HCT116 (cell line): ENCODE results near the gene TMEM119. TPM values are rescaled to one million over a fixed set of nuclear protein-coding genes. Genes with fewer than 3 reads are reported as not detected.

Source experiments
- ATAC-seq: fragments of 200-7000 bp; cut with Tn5 transposase; 2 replicates; pipeline ENCODE4 v1.9.1; 2020; ENCODE audit warnings: mild to moderate bottlenecking, moderate library complexity
- BruUV-seq: library from RNA; stranded (reverse); fragments of 400-500 nt; replicated peaks from 2 replicates; lab custom pipeline; 2021; lab: Mats Ljungman, UMichigan
- CTCF ChIA-PET: fragments of 300-600 bp; sonication (Branson Sonifier 250); formaldehyde crosslinking; loops from one replicate; lab custom pipeline; 2021; ENCODE audit warnings: antibody characterized with exemption; lab: Charles Lee
- POLR2A ChIA-PET: fragments of 300-600, 350-600 bp; sonication (Branson Sonifier 250); formaldehyde crosslinking; loops from one replicate; lab custom pipeline; 2021; ENCODE audit warnings: antibody characterized with exemption; lab: Charles Lee
- RAD21 ChIA-PET, 2 experiments: fragments of 300-600 bp; sonication (Branson Sonifier 250); formaldehyde crosslinking; loops; one replicate each; lab custom pipeline; 2023; ENCODE audit warnings: low total read pairs in 2 of 2; ENCODE audit not compliant: uncharacterized antibody in 2 of 2, unreplicated experiment in 2 of 2, low non-redundant PET in 1 of 2; lab: Charles Lee
- DNase-seq: peaks from one replicate; pipeline ENCODE4 v3.0.0-alpha.2; 2010; ENCODE audit warnings: low read depth, low spot score
- H2AFZ ChIP-seq: fragments of 200-600 bp; shearing (Covaris generic), sonication (generic); 2 replicates; pipeline ENCODE4 v1.6.1; 2017; ENCODE audit warnings: low read depth, mixed run types, mixed read lengths, antibody characterized with exemption, low read length; ENCODE audit not compliant: poor library complexity, severe bottlenecking
- H3K27ac ChIP-seq: 2 replicates; pipeline ENCODE4 v1.5.1; 2012; ENCODE audit warnings: low read depth, low read length
- H3K27me3 ChIP-seq: fragments of 200-600 bp; sonication (generic); 2 replicates; pipeline ENCODE4 v1.6.1; 2016; ENCODE audit warnings: mixed run types, low read length, mixed read lengths; ENCODE audit not compliant: insufficient read depth
- H3K36me3 ChIP-seq, 2 experiments: fragments of 200-500 bp in 1 of 2; fragments of 200-600 bp in 1 of 2; sonication (Bioruptor generic) in 1 of 2; sonication (generic) in 1 of 2; 2 replicates each; pipeline versions ENCODE4 v1.5.1 to v1.6.1; 2014 to 2016; ENCODE audit warnings: low read length in 2 of 2, inconsistent platforms in 1 of 2, mixed read lengths in 1 of 2, mixed run types in 1 of 2; ENCODE audit not compliant: insufficient read depth in 2 of 2, control insufficient read depth in 1 of 2
- H3K4me1 ChIP-seq, 2 experiments: fragments of 200-600 bp in 1 of 2; sonication (generic) in 1 of 2; 2 replicates each; pipeline versions ENCODE4 v1.5.1 to v1.6.1; 2012 to 2017; ENCODE audit warnings: low read length in 2 of 2, inconsistent platforms in 1 of 2, mild to moderate bottlenecking in 1 of 2, mixed read lengths in 1 of 2, mixed run types in 1 of 2, moderate library complexity in 1 of 2; ENCODE audit not compliant: insufficient read depth in 2 of 2, control insufficient read depth in 1 of 2
- H3K4me2 ChIP-seq: fragments of 200-600 bp; sonication (generic); 2 replicates; pipeline ENCODE4 v1.6.1; 2017; ENCODE audit warnings: mixed run types, low read length, mixed read lengths
- H3K4me3 ChIP-seq, 2 experiments: fragments of 200-600 bp in 1 of 2; sonication (generic) in 1 of 2; replicated peaks in 1 of 2; 2 replicates each; pipeline ENCODE4 v1.5.1; 2011 to 2016; ENCODE audit warnings: low read length in 2 of 2, control low read depth in 1 of 2, low read depth in 1 of 2, mild to moderate bottlenecking in 1 of 2, mixed read lengths in 1 of 2, mixed run types in 1 of 2
- H3K79me2 ChIP-seq: fragments of 200-600 bp; sonication (generic); 2 replicates; pipeline ENCODE4 v1.6.1; 2017; ENCODE audit warnings: mild to moderate bottlenecking, mixed run types, low read length, moderate library complexity, mixed read lengths; ENCODE audit not compliant: insufficient read depth
- H3K9ac ChIP-seq: fragments of 200-600 bp; sonication (generic); 2 replicates; pipeline ENCODE4 v1.6.1; 2016; ENCODE audit warnings: low read length, mixed read lengths
- H3K9me2 ChIP-seq: fragments of 200-600 bp; sonication (generic), shearing (Covaris generic); 2 replicates; pipeline ENCODE4 v1.6.1; 2017; ENCODE audit warnings: mixed run types, mild to moderate bottlenecking, moderate library complexity; ENCODE audit not compliant: insufficient read depth
- H3K9me3 ChIP-seq, 2 experiments: fragments of 200-500 bp in 1 of 2; fragments of 200-600 bp in 1 of 2; sonication (Bioruptor generic) in 1 of 2; sonication (generic) in 1 of 2; 2 replicates each; pipeline ENCODE4 v1.6.1; 2014 to 2017; ENCODE audit warnings: low read length in 2 of 2, mixed read lengths in 2 of 2, inconsistent platforms in 1 of 2, low read depth in 1 of 2, mild to moderate bottlenecking in 1 of 2, mixed run types in 1 of 2, moderate library complexity in 1 of 2; ENCODE audit not compliant: control insufficient read depth in 1 of 2, insufficient read depth in 1 of 2
- H4K20me1 ChIP-seq: fragments of 200-600 bp; sonication (generic), shearing (Covaris generic); 2 replicates; pipeline ENCODE4 v1.6.1; 2017; ENCODE audit warnings: mixed run types, mild to moderate bottlenecking, moderate library complexity; ENCODE audit not compliant: insufficient read depth
- CBX3 ChIP-seq: IDR thresholded peaks from 2 replicates; pipeline ENCODE4 v1.6.1; 2012; ENCODE audit warnings: low read depth
- CEBPB ChIP-seq: IDR thresholded peaks from 2 replicates; pipeline ENCODE4 v1.6.1; 2012; ENCODE audit warnings: low read depth
- EGR1 ChIP-seq: IDR thresholded peaks from 2 replicates; pipeline ENCODE4 v1.6.1; 2012; ENCODE audit warnings: low read depth
- EZH2 ChIP-seq: fragments of 200-600 bp; sonication (generic); IDR thresholded peaks from 2 replicates; pipeline ENCODE4 v1.6.1; 2017; ENCODE audit warnings: antibody characterized with exemption, mixed run types
- JUND ChIP-seq: IDR thresholded peaks from 2 replicates; pipeline ENCODE4 v1.6.1; 2012
- POLR2AphosphoS5 ChIP-seq: IDR thresholded peaks from 2 replicates; pipeline ENCODE4 v1.6.1; 2011; ENCODE audit warnings: mild to moderate bottlenecking, low read depth, low read length, moderate library complexity
- RAD21 ChIP-seq: IDR thresholded peaks from 2 replicates; pipeline ENCODE4 v1.6.1; 2012; ENCODE audit warnings: low read depth, mild to moderate bottlenecking
- SIN3A ChIP-seq: IDR thresholded peaks from 2 replicates; pipeline ENCODE4 v1.6.1; 2012; ENCODE audit warnings: low read depth
- SP1 ChIP-seq: IDR thresholded peaks from 2 replicates; pipeline ENCODE4 v1.6.1; 2012; ENCODE audit warnings: low read depth
- TCF7L2 ChIP-seq: IDR thresholded peaks from 2 replicates; pipeline ENCODE4 v1.7.0; 2011; ENCODE audit warnings: borderline replicate concordance, inconsistent platforms; ENCODE audit not compliant: insufficient read depth, insufficient read length; ENCODE audit errors: extremely low read depth
- YY1 ChIP-seq: IDR thresholded peaks from 2 replicates; pipeline ENCODE4 v1.6.1; 2011; ENCODE audit warnings: low read length, low read depth, moderate library complexity, mild to moderate bottlenecking; ENCODE audit not compliant: insufficient replicate concordance; ENCODE audit errors: extremely low read depth
- ZFX ChIP-seq: fragments of 450-650 bp; IDR thresholded peaks from 2 replicates; pipeline ENCODE4 v1.6.1; 2017
- ZNF274 ChIP-seq: fragments of 200-500 bp; sonication (Bioruptor generic); IDR thresholded peaks from 2 replicates; pipeline ENCODE4 v1.6.1; 2014; ENCODE audit warnings: mild to moderate bottlenecking, low read depth, low read length, inconsistent platforms
- intact Hi-C: fragments of 100-400 bp; cut with micrococcal nuclease; formaldehyde crosslinking; loops from 2 replicates; pipeline ENCODE4 v1.10.0; 2022
- total RNA-seq: library from RNA; stranded (reverse); gene quantifications from one replicate; pipeline ENCODE4 v1.2.1, GENCODE V29; 2021; ENCODE audit not compliant: unreplicated experiment
- TF ChIP-seq, protein P1 (sequence below): IDR thresholded peaks from 2 replicates; pipeline ENCODE4 v1.6.1; 2012
- TF ChIP-seq, protein P2 (sequence below), 3 experiments: fragments of 200-600 bp in 1 of 3; sonication (generic) in 1 of 3; IDR thresholded peaks in 2 of 3; conservative IDR thresholded peaks in 1 of 3; 2 replicates each; pipeline ENCODE4 v1.5.1; 2012 to 2017; ENCODE audit warnings: low read depth in 2 of 3, low read length in 2 of 3, antibody characterized with exemption in 1 of 3, borderline replicate concordance in 1 of 3, control low read depth in 1 of 3, mild to moderate bottlenecking in 1 of 3, mixed read lengths in 1 of 3, mixed run types in 1 of 3, moderate library complexity in 1 of 3; ENCODE audit not compliant: insufficient read depth in 1 of 3
- TF ChIP-seq, protein P3 (sequence below): IDR thresholded peaks from 2 replicates; pipeline ENCODE4 v1.6.1; 2012

The TMEM119 gene
- total RNA-seq, 1 experiment from 2014 or later, result not detected

DNA sequence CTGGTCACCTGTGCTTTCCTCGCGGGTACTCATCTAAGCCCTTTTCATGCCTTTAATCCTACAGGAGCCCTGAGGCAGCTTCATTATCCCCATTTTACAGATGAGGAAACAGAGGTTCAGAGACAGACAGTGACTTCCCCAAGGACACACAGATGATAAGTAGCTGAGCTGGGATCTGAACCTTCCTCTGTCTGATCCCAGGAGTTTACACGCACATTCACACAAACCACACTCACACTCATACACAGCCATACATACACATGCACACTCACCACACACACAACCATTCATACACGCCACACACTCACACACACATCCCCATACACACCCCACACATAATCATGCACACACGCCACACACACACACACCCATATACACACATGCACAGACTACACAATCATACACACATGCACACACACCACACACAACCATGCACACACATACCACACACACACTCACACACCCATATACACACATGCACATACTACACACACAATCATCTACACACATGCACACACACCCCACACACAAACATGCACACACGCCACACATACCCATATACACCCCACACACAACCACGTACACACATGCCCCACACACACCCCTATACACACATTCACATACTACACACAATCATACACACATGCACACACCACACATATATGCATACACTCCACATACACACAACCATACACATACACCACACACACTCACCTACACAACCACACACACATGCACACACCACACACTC lies 2.7 kb downstream of the TMEM119 start:
- Histone ChIP-seq H3K4me3 (no peak overlapping the region), H3K79me2 (no peaks in the 10 kb centered on the region), H3K9me2 (no peaks in the 10 kb centered on the region), H4K20me1 (no peaks in the 10 kb centered on the region), H3K9me3 (no peaks in the 10 kb centered on the region), H3K4me2 (no peak overlapping the region), H3K9ac (no peak overlapping the region), H3K27ac (no peak overlapping the region), H3K27me3 (no peaks in the 10 kb centered on the region), H3K36me3 (no peaks in the 10 kb centered on the region), H3K4me1 (no peaks in the 10 kb centered on the region; a peak in 1 of 4 replicates), H2AFZ (no peak overlapping the region)
- POLR2A ChIA-PET, result no interaction called here
- TF ChIP-seq, protein P1, sequence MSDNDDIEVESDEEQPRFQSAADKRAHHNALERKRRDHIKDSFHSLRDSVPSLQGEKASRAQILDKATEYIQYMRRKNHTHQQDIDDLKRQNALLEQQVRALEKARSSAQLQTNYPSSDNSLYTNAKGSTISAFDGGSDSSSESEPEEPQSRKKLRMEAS, result no peak
- no peak for TF ChIP-seq EZH2
- intact Hi-C loops, result no loop called here
- DNase-seq (no peak), ATAC-seq (no peak)
- CTCF ChIA-PET, result no interaction called here
- RAD21 ChIA-PET, result no interaction called here
- BruUV-seq, result no TSS peak

DNA sequence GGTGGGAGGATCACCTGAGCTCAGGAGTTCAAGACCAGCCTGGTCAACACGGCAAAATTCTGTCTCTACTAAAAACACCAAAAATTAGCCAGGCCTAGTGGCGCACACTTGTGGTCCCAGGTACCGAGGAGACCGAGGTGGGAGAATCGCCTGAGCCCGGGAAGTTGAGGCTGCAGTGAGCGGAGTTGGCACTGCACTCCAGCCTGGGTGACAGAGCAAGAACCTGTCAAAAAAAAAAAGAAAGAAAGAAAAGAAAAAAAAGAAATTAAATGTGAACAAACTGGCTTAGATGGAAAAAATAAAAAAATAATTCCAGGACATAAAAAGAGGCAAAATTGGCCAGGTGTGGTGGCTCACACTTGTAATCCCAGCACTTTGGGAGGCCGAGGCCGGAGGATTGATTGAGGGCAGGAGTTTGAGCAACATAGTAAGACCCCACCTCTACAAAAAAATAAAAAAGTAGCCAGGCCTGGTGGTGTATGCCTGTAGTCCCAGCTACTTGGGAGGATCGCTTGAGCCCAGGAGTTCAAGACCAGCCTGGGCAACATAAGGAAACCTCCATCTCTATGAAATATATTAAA lies 3.5 kb downstream of the TMEM119 start:
- CTCF ChIA-PET, result no interaction called here
- no peak overlapping the region for H2AFZ ChIP-seq
- H3K27ac ChIP-seq, result no peak overlapping the region
- H3K36me3 ChIP-seq, result no peaks in the 10 kb centered on the region
- H4K20me1 ChIP-seq, result no peaks in the 10 kb centered on the region
- no peaks in the 10 kb centered on the region for H3K9me3 ChIP-seq
- H3K4me2 ChIP-seq, result no peak overlapping the region
- BruUV-seq, result no TSS peak
- H3K9me2 ChIP-seq, result no peaks in the 10 kb centered on the region
- H3K4me1 ChIP-seq, result no peaks in the 10 kb centered on the region; a peak in 1 of 4 replicates
- no peaks in the 10 kb centered on the region for H3K27me3 ChIP-seq
- no peak overlapping the region for H3K9ac ChIP-seq
- ATAC-seq (no peak), DNase-seq (no peak)
- no peaks in the 10 kb centered on the region for H3K79me2 ChIP-seq
- intact Hi-C loops, result no loop called here
- RAD21 ChIA-PET, result no interaction called here
- no peak overlapping the region for H3K4me3 ChIP-seq
- POLR2A ChIA-PET, result no interaction called here
- TF ChIP-seq CEBPB (no peak), EZH2 (no peak), ZFX (no peak), EGR1 (no peak), SIN3A (no peak), RAD21 (no peak), POLR2AphosphoS5 (no peak), ZNF274 (no peak), TCF7L2 (no peak), JUND (no peak), SP1 (no peak), CBX3 (no peak), YY1 (no peak)
- TF ChIP-seq, protein P1, result no peak
- TF ChIP-seq, protein P2, sequence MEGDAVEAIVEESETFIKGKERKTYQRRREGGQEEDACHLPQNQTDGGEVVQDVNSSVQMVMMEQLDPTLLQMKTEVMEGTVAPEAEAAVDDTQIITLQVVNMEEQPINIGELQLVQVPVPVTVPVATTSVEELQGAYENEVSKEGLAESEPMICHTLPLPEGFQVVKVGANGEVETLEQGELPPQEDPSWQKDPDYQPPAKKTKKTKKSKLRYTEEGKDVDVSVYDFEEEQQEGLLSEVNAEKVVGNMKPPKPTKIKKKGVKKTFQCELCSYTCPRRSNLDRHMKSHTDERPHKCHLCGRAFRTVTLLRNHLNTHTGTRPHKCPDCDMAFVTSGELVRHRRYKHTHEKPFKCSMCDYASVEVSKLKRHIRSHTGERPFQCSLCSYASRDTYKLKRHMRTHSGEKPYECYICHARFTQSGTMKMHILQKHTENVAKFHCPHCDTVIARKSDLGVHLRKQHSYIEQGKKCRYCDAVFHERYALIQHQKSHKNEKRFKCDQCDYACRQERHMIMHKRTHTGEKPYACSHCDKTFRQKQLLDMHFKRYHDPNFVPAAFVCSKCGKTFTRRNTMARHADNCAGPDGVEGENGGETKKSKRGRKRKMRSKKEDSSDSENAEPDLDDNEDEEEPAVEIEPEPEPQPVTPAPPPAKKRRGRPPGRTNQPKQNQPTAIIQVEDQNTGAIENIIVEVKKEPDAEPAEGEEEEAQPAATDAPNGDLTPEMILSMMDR (IDR thresholded peaks at IDR 0.05 in 2 of 3, conservative IDR thresholded peaks at IDR 0.05 in 1 of 3; ENCODE audit: borderline replicate concordance in 1 of 3, insufficient read depth in 1 of 3, low read depth in 2 of 3, low read length in 2 of 3), result no peak
- TF ChIP-seq, protein P3, sequence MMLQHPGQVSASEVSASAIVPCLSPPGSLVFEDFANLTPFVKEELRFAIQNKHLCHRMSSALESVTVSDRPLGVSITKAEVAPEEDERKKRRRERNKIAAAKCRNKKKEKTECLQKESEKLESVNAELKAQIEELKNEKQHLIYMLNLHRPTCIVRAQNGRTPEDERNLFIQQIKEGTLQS, result no peak
